Posterior vena cava (tissue), 2 donors: ENCODE data around the gene HSD17B13. TPM values are rescaled to one million over a fixed set of nuclear protein-coding genes. Genes with fewer than 3 reads are reported as not detected.

Experiments used
- DNase-seq: peaks from one replicate; pipeline ENCODE4 v3.0.0-alpha.2; 2020; ENCODE audit warnings: low spot score
- intact Hi-C, 2 donors: fragments of 100-400 bp; cut with DNase I; formaldehyde crosslinking; loops; one replicate each; pipeline versions ENCODE4 v1.14.1 to v1.14.2; 2022 to 2023
- microRNA-seq, 2 donors: library from miRNA; unstranded; fragments of <30 nt; microRNA quantifications; one replicate each; pipeline ENCODE4 v1.2.0, GENCODE V29; 2020 to 2021; ENCODE audit warnings: borderline microRNAs expressed in 2 of 2
- total RNA-seq, 2 donors: library from RNA; stranded (reverse); fragmentation: NEBNext Ultra II Directional; extraction: Animal tissue kit (Norgen Biotek cat#: 25700); gene quantifications; one replicate each; pipeline ENCODE4 v1.2.1, GENCODE V29; 2021
- donor health status: DM: yes; HTN: yes; CAD: no.
- donor health status: DM: yes; HTN: yes; CAD: no.

HSD17B13 gene
- total RNA-seq, 2 donors from 2014 or later = 0.24 to 0.32 TPM

- no peak for DNase-seq
- intact Hi-C loops = no loop called here
Observed at GRCh38 chr4:87275311-87275710, 47.4 kb downstream of the HSD17B13 start.

DNA sequence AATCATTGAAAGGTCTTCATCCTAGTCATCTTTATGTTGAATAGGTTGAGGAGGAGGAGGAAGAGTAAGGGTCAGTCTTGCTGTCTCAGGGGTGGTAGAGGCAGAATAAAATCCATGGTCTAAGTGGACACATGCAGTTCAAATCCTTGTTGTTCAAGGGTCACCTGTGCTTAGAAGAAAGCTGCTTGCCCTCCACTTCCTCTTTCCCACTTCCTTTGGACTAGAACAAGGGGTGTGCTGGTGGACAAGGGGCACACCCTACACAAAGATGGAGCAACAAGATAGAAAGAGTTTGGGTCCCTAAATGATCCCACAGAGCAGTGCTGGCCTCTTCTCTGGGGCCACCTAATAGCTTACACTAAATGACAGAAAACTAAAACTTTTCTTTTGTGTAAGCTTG lies 47.9 kb downstream of the HSD17B13 start:
- no peak for DNase-seq
- intact Hi-C loops = no loop called here

DNA sequence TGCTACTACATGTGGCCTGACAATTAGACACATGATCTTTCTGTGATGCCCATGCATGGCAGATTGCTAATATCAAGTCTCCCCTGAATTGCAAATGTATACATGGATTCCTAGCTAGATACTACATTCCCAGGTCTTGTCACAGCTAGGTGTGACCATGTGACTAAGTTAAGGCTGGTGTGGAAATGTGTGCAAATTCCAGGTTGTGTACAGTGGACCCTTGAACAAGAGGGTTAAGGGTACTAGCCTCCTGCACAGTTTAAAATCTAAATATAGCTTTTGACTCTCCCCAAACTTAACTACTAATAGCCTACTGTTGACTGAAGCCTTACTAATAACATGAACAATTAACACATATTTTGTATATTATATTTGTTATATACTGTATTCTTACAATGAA lies 48.4 kb downstream of the HSD17B13 start:
- intact Hi-C loops = no loop called here
- no peak for DNase-seq

- intact Hi-C loops = no loop called here
- DNase-seq = no peak
Observed at GRCh38 chr4:87270825-87271224, 51.9 kb downstream of the HSD17B13 start.

DNA sequence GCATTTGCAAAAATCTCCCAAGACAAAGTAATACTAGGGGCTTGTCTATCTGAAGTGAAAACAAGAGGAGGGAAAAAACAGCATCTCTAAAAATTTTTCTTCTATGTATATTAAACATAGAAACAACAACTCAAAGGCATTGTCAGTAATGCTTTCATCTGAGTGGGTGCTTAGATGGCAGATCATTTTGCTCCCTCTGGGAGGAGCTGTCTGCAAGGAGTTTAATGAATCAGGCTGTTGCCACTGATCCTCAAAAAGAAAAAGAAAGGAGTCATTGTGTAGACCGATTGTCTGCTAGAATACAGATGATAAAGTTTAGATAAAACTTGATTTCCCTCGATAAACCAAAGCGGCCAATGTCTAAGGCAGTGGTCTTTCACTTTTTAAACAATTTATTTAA lies 52.5 kb downstream of the HSD17B13 start:
- no peak for DNase-seq
- intact Hi-C loops = no loop called here

DNA sequence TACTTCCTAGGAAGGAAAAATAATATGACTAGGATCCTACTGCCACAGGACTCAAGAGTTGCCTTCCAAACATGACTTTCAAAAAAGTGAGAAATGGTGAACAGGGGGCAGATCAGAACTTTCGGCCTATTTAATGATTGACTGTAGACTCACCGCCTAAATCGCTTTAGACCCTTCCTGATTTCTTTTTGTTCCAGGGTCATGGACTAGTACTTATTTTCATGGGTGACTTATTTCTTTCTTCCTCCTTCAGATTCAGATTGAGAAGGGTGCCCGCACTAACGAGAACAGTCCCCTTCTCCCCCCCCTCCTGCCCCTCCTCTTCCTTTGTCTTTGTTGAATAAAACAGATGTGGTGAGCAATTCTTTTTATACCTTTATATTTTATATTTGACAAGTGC lies 54.3 kb downstream of the HSD17B13 start:
- DNase-seq = no peak
- intact Hi-C loops = no loop called here

- intact Hi-C loops = no loop called here
- no peak for DNase-seq
Observed at GRCh38 chr4:87266986-87267385, 55.7 kb downstream of the HSD17B13 start.

DNA sequence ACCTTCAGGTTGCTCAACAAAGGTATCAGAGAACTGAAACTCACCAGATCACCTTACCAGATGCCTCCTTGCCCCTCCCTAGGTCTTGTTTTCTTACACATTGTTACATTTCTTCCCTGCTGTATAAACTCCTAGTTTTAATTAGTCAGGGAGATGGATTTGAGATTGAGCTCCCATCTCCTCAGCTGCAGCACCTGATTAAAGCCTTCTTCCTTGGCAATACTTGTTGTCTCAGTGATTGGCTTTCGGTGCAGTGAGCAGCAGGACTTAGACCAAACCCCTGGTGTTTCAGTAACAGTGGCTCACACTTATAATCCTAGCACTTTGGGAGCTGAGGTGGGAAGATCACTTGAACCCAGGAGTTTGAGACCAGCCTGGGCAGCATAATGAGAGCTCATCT lies 59.8 kb downstream of the HSD17B13 start:
- no peak for DNase-seq
- intact Hi-C loops = no loop called here

DNA sequence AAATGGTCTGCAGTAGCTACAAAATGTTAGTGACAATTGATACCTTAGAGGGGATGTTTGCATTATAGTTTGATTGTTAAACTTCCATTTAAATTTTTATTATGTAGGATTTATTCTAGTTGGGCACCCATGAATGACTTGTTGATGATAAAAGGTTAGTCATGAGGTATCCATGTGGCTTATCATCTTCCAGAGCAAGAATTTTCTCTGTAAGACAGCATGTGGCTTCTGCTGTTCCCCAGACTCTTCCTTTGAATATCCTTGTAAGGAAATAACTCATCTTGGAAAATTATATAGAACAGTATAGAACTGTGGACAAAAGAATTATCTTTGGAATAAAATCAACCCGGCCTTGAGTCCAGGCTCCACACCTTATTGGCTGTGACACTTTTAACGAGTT lies 62.2 kb downstream of the HSD17B13 start:
- DNase-seq = no peak
- intact Hi-C loops = no loop called here

DNA sequence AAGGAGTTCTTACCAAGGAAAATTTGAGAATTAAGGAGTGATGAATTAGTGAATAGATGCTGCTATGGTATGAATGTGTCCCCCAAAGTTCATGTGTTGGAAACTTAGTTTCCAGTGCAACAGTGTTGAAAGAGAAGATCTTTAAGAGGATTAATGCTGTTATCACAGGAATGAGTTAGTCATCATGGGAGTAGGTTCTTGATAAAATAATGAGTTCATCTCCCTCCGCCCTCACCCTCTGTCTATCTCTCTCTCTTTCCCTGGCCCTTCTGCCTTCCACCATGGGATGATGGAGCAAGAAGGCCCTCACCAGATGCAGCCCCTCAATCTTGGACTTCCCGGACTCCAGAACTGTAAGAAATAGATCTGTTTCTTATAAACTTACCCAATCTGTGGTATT lies 64.0 kb downstream of the HSD17B13 start:
- intact Hi-C loops = no loop called here
- no peak for DNase-seq

- intact Hi-C loops = no loop called here
- no peak for DNase-seq
Observed at GRCh38 chr4:87257523-87257922, 65.2 kb downstream of the HSD17B13 start.

GRCh38 chr4:87255755-87256154 lies 66.9 kb downstream of the HSD17B13 start:
- DNase-seq = no peak
- intact Hi-C loops = loop anchor here in 1 of 2 donors (2.0 kb wide), 1 partner anchor 63 kb away; no protein-coding TSS in a partner anchor

Small RNA genes within 50 kb of the gene (microRNA-seq; reads per million reads assigned to microRNA genes)
- 0 reads per million in 2 donors for gene MIR5705

Other genes starting within 250 kb of the HSD17B13 start
- 10 to 100 TPM; 11.3 to 15.5 TPM for gene KLHL8, start 102.3 kb downstream of the HSD17B13 start, total RNA-seq
- gene HSD17B11, start 68.3 kb upstream of the HSD17B13 start, total RNA-seq = 10 to 100 TPM; 31.1 to 36.1 TPM
- 10 to 100 TPM; 18.9 to 21.8 TPM for gene NUDT9, start 99.7 kb upstream of the HSD17B13 start, total RNA-seq
- gene SPARCL1, start 206.5 kb upstream of the HSD17B13 start, total RNA-seq = 100 to 1,000 TPM; 836 to 868 TPM